Measurements from ENCODE around the gene RAB4B. TPM values are rescaled to one million over a fixed set of nuclear protein-coding genes. Genes with fewer than 3 reads are reported as not detected.
"Not testable (repeated sequence)": the region's sequence is repeated elsewhere in the genome, so short reads cannot be mapped to it uniquely, and the experiment has no call there.

The RAB4B gene
- 10 to 100 TPM; 42.8 to 60.6 TPM for total RNA-seq

GRCh38 chr19:40777937-40778705 lies at the start of gene RAB4B:
RAB4B (plus strand) TSS chr19:40778247; CDS start chr19:40778376, 129 bp downstream.
- ATAC-seq (peak; percentile 78 to 83), DNase-seq (ENCODE audit: low spot score in 2 of 2) (peak; percentile 100)
- Mint-ChIP-seq H3K9me3 (no peaks in the 10 kb centered on the region), H3K36me3 (no peaks in the 10 kb centered on the region), H3K27ac (peak within 1 kb of the TSS; percentile 96 to 98)

GRCh38 chr19:40730065-40730464 lies 48.0 kb upstream of the RAB4B start:
- ATAC-seq; DNase-seq (ENCODE audit: low spot score in 2 of 2); H3K9me3 Mint-ChIP-seq; H3K27ac Mint-ChIP-seq: not testable (repeated sequence)
- peaks cover 4 to 23% of the 10 kb centered on the region in 2 donors for H3K36me3 Mint-ChIP-seq

- DNase-seq (ENCODE audit: low spot score in 2 of 2); H3K27ac Mint-ChIP-seq; H3K9me3 Mint-ChIP-seq; ATAC-seq: not testable (repeated sequence)
- peaks cover 4 to 17% of the 10 kb centered on the region in 2 donors for H3K36me3 Mint-ChIP-seq
These were observed 45.7 kb upstream of the RAB4B start for GRCh38 chr19:40732304-40732703.

GRCh38 chr19:40733149-40733548 lies 44.9 kb upstream of the RAB4B start:
- ATAC-seq (no peak), DNase-seq (ENCODE audit: low spot score in 2 of 2) (no peak)
- Mint-ChIP-seq H3K9me3 (no peaks in the 10 kb centered on the region), H3K27ac (no peak overlapping the region), H3K36me3 (peaks cover 4 to 11% of the 10 kb centered on the region in 2 donors)

- H3K36me3 Mint-ChIP-seq = peaks cover 4 to 11% of the 10 kb centered on the region in 2 donors
- ATAC-seq (no peak), DNase-seq (ENCODE audit: low spot score in 2 of 2) (no peak)
- no peaks in the 10 kb centered on the region for H3K9me3 Mint-ChIP-seq
- H3K27ac Mint-ChIP-seq = no peak overlapping the region
These were observed 42.9 kb upstream of the RAB4B start for GRCh38 chr19:40735013-40735771.

GRCh38 chr19:40736661-40737060 lies 41.4 kb upstream of the RAB4B start:
- no peak for ATAC-seq
- Mint-ChIP-seq H3K27ac (no peak overlapping the region), H3K36me3 (no peaks in the 10 kb centered on the region), H3K9me3 (no peaks in the 10 kb centered on the region)
- no peak for DNase-seq (ENCODE audit: low spot score in 2 of 2)

- ATAC-seq (no peak), DNase-seq (ENCODE audit: low spot score in 2 of 2) (no peak)
- Mint-ChIP-seq H3K27ac (no peak overlapping the region), H3K9me3 (no peaks in the 10 kb centered on the region), H3K36me3 (no peaks in the 10 kb centered on the region)
These were observed 40.9 kb upstream of the RAB4B start for GRCh38 chr19:40737102-40737644.

GRCh38 chr19:40739030-40739839 lies 38.8 kb upstream of the RAB4B start:
- Mint-ChIP-seq H3K36me3 (no peaks in the 10 kb centered on the region), H3K27ac (peak overlapping the region; percentile 72 to 74), H3K9me3 (no peaks in the 10 kb centered on the region)
- peak; percentile 67 to 91 for ATAC-seq
- DNase-seq (ENCODE audit: low spot score in 2 of 2) = no peak

GRCh38 chr19:40739871-40740703 lies 38.0 kb upstream of the RAB4B start:
- no peaks in the 10 kb centered on the region for H3K36me3 Mint-ChIP-seq
- H3K27ac Mint-ChIP-seq = peak overlapping the region; percentile 72 to 74
- DNase-seq (ENCODE audit: low spot score in 2 of 2) = no peak
- ATAC-seq = peak in 1 of 2 donors; percentile 20
- no peaks in the 10 kb centered on the region for H3K9me3 Mint-ChIP-seq

GRCh38 chr19:40740747-40741146 lies 37.3 kb upstream of the RAB4B start:
- Mint-ChIP-seq H3K27ac (peak overlapping the region; percentile 72 to 77), H3K9me3 (no peaks in the 10 kb centered on the region), H3K36me3 (no peaks in the 10 kb centered on the region)
- no peak for ATAC-seq
- DNase-seq (ENCODE audit: low spot score in 2 of 2) = no peak

- no peaks in the 10 kb centered on the region for H3K36me3 Mint-ChIP-seq
- no peak for DNase-seq (ENCODE audit: low spot score in 2 of 2)
- H3K9me3 Mint-ChIP-seq = no peaks in the 10 kb centered on the region
- ATAC-seq = no peak
- H3K27ac Mint-ChIP-seq = peak overlapping the region in 1 of 2 donors; percentile 44
These were observed 36.3 kb upstream of the RAB4B start for GRCh38 chr19:40741527-40742390.

GRCh38 chr19:40742477-40742876 lies 35.6 kb upstream of the RAB4B start:
- ATAC-seq = no peak
- Mint-ChIP-seq H3K9me3 (no peaks in the 10 kb centered on the region), H3K27ac (no peak overlapping the region), H3K36me3 (no peaks in the 10 kb centered on the region)
- DNase-seq (ENCODE audit: low spot score in 2 of 2) = no peak

- ATAC-seq = no peak
- H3K27ac Mint-ChIP-seq = no peak overlapping the region
- H3K9me3 Mint-ChIP-seq = no peaks in the 10 kb centered on the region
- no peak for DNase-seq (ENCODE audit: low spot score in 2 of 2)
- H3K36me3 Mint-ChIP-seq = no peaks in the 10 kb centered on the region
These were observed 35.2 kb upstream of the RAB4B start for GRCh38 chr19:40742886-40743285.

- DNase-seq (ENCODE audit: low spot score in 2 of 2) = no peak
- ATAC-seq = no peak
These were observed 34.1 kb upstream of the RAB4B start for GRCh38 chr19:40743926-40744325.

More at GRCh38 chr19:40743926-40744325, 34.1 kb upstream of the RAB4B start:
- Mint-ChIP-seq H3K36me3 (no peaks in the 10 kb centered on the region), H3K9me3 (no peaks in the 10 kb centered on the region), H3K27ac (peak overlapping the region in 1 of 2 donors; percentile 47)

All from activated naive CD4-positive, alpha-beta T cell treated with anti-CD3 and anti-CD28 coated beads, Interleukin-2, amount 50 U/mL, for 72 hours (primary cell).